Omental fat pad (tissue), 4 donors: Measurements from ENCODE around the gene MMP15. TPM values are rescaled to one million over a fixed set of nuclear protein-coding genes. Genes with fewer than 3 reads are reported as not detected.

Experiments used
- ATAC-seq: fragments of 150-250 bp; one replicate; pipeline ENCODE4 v1.9.1; 2016; ENCODE audit warnings: mild to moderate bottlenecking, moderate library complexity; ENCODE audit not compliant: low FRiP score
- DNase-seq: peaks from one replicate; pipeline ENCODE4 v3.0.0-alpha.2; 2019; ENCODE audit warnings: low spot score
- total RNA-seq, 4 donors: library from RNA; depleted of rRNA; stranded (reverse); fragments of >200 nt; gene quantifications; one replicate each; pipeline ENCODE4 v1.1.0, GENCODE V29; 2016
- TF ChIP-seq, protein P1 (sequence below), 3 donors: fragments of 450-650 bp; IDR thresholded peaks; one replicate each; pipeline ENCODE4 v1.5.1; 2016 to 2017; ENCODE audit warnings: antibody characterized with exemption in 3 of 3, mild to moderate bottlenecking in 3 of 3, moderate library complexity in 2 of 3

MMP15 gene
- total RNA-seq, 4 donors from 2014 or later: 5.5 to 15.2 (median 14.4) TPM

DNA sequence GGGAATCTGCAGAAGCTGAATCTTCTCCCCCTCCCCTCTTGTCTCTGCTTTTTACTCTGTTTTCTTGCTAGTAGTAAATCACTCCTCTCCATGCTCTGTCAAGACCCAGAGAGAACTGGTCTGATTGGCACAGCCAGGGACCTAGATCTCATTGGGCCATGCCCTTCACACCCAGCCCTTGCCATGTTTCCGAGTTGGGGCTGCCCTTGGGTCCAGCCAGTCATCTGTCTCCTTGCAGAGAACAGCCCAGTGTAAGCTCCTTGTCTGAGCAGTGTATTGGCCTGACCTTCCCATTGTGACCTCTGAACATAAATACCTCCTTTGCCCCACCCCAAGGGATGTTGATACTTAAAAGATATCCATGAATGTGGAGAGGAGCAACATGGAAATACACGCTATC is 3.9 kb downstream of the MMP15 start:
- DNase-seq (no peak), ATAC-seq (no peak)
- TF ChIP-seq, protein P1, sequence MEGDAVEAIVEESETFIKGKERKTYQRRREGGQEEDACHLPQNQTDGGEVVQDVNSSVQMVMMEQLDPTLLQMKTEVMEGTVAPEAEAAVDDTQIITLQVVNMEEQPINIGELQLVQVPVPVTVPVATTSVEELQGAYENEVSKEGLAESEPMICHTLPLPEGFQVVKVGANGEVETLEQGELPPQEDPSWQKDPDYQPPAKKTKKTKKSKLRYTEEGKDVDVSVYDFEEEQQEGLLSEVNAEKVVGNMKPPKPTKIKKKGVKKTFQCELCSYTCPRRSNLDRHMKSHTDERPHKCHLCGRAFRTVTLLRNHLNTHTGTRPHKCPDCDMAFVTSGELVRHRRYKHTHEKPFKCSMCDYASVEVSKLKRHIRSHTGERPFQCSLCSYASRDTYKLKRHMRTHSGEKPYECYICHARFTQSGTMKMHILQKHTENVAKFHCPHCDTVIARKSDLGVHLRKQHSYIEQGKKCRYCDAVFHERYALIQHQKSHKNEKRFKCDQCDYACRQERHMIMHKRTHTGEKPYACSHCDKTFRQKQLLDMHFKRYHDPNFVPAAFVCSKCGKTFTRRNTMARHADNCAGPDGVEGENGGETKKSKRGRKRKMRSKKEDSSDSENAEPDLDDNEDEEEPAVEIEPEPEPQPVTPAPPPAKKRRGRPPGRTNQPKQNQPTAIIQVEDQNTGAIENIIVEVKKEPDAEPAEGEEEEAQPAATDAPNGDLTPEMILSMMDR (IDR thresholded peaks at IDR 0.05): no peak

GRCh38 chr16:58030136-58030840 is 4.7 kb downstream of the MMP15 start:
- ATAC-seq: no peak
- TF ChIP-seq, protein P1 (IDR thresholded peaks at IDR 0.05): no peak
- no peak for DNase-seq

GRCh38 chr16:58031016-58031800 is 5.7 kb downstream of the MMP15 start:
- ATAC-seq (no peak), DNase-seq (no peak)
- TF ChIP-seq, protein P1 (IDR thresholded peaks at IDR 0.05): no peak

GRCh38 chr16:58032710-58033293 is 7.2 kb downstream of the MMP15 start:
- TF ChIP-seq, protein P1 (IDR thresholded peaks at IDR 0.05): no peak
- DNase-seq (no peak), ATAC-seq (no peak)

GRCh38 chr16:58034128-58034685 is 8.7 kb downstream of the MMP15 start:
- DNase-seq (no peak), ATAC-seq (no peak)
- TF ChIP-seq, protein P1 (IDR thresholded peaks at IDR 0.05): no peak

- TF ChIP-seq, protein P1 (IDR thresholded peaks at IDR 0.05): no peak
- no peak for ATAC-seq
Measured at GRCh38 chr16:58034774-58035173, 9.2 kb downstream of the MMP15 start.

More at GRCh38 chr16:58034774-58035173, 9.2 kb downstream of the MMP15 start:
- DNase-seq: no peak
